GM12875 (cell line): ENCODE measurements around the gene FAAP100.
A peak's percentile ranks its signal among the peaks of the same experiment; 100 is the strongest.

Experiments
- H3K4me3 ChIP-seq: one replicate; pipeline ENCODE4 v1.5.1; 2011; ENCODE audit warnings: low read depth, low read length, control low read depth
- CTCF ChIP-seq: IDR thresholded peaks from 2 replicates; pipeline ENCODE4 v1.5.1; 2011; ENCODE audit warnings: low read depth, mild to moderate bottlenecking, control low read depth, inconsistent platforms, low read length, moderate library complexity, borderline replicate concordance; ENCODE audit not compliant: insufficient read depth

The FAAP100 gene

GRCh38 chr17:81552244-81553017 lies at the start of gene FAAP100:
Gene FAAP100, minus strand, starts transcription at chr17:81552353. Its CDS starts 23 bp downstream, at chr17:81552330.
- H3K4me3 ChIP-seq, result peak within 1 kb of the TSS; percentile 91
- TF ChIP-seq CTCF, result no peak

- H3K4me3 ChIP-seq, result no peak overlapping the region
- peak; percentile 71 for TF ChIP-seq CTCF
Measured at GRCh38 chr17:81601525-81602120, 49.5 kb upstream of the FAAP100 start.

GRCh38 chr17:81599719-81600486 lies 47.8 kb upstream of the FAAP100 start:
- no peak for TF ChIP-seq CTCF
- no peak overlapping the region for H3K4me3 ChIP-seq

- no peak for TF ChIP-seq CTCF
- no peak overlapping the region for H3K4me3 ChIP-seq
Measured at GRCh38 chr17:81593105-81593871, 41.1 kb upstream of the FAAP100 start.

- H3K4me3 ChIP-seq, result no peak overlapping the region
- no peak for TF ChIP-seq CTCF
Measured at GRCh38 chr17:81591971-81592370, 39.8 kb upstream of the FAAP100 start.

GRCh38 chr17:81590121-81590520 lies 38.0 kb upstream of the FAAP100 start:
- no peak overlapping the region for H3K4me3 ChIP-seq
- TF ChIP-seq CTCF, result no peak
